Measurements from ENCODE around the gene ARID5B.

The ARID5B gene

GRCh38 chr10:62031507-62031906, 130.0 kb downstream of the ARID5B start:
- no peak for DNase-seq (ENCODE audit: low spot score)

GRCh38 chr10:62033125-62033524, 131.6 kb downstream of the ARID5B start:
- no peak for DNase-seq (ENCODE audit: low spot score)

- no peak for DNase-seq (ENCODE audit: low spot score)
Observed at GRCh38 chr10:62034096-62034640, 132.7 kb downstream of the ARID5B start.

DNA sequence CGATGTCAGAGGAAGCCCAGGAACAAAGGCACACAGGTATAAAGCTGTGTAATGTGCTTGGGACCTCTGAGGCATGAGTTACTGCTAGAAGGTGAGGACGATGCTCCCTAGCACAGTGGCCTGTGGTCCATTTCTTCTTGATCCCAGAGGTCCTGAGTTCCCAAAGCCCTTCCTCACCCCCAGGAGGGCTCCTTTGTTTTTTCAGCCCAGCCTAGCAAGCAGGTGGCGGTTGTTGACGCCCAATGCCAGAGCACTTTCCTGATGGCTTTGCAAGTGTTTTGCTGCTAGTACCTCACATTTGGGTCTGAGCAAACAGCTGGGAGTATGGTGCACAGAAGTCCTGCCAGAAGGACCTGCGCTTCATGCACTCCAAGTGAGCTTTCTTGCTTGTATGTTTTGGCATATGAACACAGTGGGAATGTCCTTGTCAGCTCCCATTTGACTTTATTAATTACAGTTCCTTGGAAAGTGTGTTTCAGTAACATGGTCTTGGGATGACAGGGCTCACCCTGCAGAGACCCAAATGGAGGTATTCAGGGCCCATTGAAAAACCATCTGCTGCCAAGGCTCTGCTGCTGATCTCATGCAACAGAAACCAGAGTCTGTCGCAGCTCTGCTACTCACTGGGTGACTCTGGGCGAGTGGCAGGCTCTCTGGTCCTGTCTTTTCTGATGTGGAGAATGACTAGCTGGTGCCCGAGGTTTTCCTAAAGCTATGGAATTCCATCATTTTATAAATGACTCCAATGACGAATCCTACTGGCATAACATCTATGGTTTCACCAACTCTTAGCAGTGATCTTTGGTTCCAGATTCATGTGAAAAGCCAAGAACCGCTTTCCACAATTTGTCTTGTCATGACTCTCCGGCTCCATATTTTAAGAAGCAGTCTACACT, 134.9 kb downstream of the ARID5B start:
- no peak for DNase-seq (ENCODE audit: low spot score)

DNA sequence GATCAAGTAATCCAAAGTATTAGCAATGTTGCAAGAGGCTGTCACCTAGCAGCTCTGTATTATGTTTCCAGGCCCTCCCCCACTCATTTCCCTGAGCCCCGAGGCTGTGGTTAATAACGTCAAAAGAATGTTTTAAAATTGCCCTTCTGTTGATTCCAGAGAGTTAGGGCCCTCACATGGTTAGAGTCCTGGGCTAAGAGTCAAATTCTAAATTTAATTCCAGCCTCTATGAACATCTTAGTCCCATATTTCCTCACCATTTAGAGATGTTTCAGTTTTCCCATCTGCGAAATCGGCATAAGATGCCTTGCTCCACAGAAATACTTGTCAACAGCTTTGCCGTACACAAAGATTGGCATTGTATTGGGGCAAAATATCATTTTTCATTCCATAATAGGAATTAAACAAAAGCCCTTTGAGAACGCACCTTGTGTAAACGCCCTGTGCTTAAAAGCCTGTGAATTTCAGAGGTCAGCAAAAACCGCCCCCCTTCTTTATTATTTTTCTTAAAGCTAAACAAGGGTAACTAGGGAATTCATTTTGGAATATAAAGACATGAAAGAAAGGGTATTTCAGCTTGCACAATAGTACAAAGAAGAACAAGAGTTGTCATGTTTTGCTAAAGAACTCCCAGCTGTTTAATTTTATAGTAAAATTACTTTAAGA, 135.8 kb downstream of the ARID5B start:
- no peak for DNase-seq (ENCODE audit: low spot score)

- DNase-seq (ENCODE audit: low spot score): no peak
Observed at GRCh38 chr10:62037890-62038608, 136.6 kb downstream of the ARID5B start.

DNA sequence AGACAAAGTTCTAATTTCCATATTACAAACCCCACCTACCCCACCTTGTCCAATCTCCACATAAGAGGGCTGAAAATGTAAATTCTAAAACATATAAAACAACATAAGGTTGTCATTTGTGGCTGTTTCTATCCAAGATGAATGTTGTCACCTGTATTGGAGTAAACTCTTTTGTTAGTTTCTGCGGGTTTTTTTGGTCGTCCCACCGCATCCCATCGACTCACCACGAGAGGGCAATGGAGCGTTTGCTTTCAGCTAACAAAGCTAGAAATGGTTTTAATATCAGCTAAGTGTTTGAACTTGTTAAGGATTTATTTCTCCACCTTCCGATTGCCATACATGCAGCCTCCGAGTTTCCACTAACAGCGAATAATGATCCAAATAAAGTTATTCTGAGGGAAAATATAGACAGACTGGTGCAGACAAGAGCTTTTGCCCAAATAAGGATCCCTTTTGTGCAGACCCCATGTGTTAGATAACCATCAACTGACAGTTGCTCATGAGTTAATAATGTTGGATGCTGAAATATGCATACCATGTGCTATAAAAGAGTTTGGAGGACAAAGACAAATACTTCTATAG, 137.2 kb downstream of the ARID5B start:
- DNase-seq (ENCODE audit: low spot score): peak; percentile 73

DNA sequence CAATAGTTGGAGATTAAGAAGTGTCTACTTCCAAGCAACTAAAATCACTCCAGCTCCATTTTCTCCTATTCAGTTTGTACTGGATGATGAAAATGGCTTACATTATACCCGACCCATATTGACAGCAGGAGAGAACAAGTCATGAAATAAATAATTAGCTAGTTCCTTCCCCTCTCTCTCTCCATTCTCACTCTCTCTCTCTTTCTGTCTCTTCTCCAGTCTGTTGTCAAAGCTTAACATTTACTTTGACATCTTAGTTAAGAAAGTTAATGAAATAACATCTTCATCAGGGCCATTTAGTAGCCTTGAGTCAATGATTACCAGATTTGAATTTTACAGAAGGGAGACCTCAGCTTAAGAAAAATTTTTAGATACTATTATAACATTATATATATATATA, 138.5 kb downstream of the ARID5B start:
- DNase-seq (ENCODE audit: low spot score): no peak

GRCh38 chr10:62040881-62041280, 139.4 kb downstream of the ARID5B start:
- no peak for DNase-seq (ENCODE audit: low spot score)

GRCh38 chr10:62043421-62044021, 142.0 kb downstream of the ARID5B start:
- DNase-seq (ENCODE audit: low spot score): no peak

DNA sequence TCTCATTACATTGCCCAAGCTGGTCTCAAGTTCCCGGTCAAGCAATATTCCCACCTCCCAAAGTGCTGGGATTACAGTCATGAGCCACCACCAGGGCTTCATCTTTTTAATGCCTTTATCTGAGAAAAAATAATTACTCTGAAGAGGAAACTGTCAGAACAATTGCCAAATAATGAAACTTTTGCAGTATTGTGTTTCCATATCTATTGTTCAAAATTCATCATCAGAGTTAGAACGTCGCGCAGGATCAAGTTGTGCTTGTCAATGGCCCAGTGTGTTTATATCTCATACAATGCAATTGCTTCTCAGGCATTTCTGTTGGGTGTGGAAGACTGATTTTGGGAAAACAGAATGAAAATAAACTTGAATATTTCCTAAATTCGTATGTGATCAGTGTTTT, 143.1 kb downstream of the ARID5B start:
- DNase-seq (ENCODE audit: low spot score): no peak

- no peak for DNase-seq (ENCODE audit: low spot score)
Observed at GRCh38 chr10:62045765-62046521, 144.4 kb downstream of the ARID5B start.

DNA sequence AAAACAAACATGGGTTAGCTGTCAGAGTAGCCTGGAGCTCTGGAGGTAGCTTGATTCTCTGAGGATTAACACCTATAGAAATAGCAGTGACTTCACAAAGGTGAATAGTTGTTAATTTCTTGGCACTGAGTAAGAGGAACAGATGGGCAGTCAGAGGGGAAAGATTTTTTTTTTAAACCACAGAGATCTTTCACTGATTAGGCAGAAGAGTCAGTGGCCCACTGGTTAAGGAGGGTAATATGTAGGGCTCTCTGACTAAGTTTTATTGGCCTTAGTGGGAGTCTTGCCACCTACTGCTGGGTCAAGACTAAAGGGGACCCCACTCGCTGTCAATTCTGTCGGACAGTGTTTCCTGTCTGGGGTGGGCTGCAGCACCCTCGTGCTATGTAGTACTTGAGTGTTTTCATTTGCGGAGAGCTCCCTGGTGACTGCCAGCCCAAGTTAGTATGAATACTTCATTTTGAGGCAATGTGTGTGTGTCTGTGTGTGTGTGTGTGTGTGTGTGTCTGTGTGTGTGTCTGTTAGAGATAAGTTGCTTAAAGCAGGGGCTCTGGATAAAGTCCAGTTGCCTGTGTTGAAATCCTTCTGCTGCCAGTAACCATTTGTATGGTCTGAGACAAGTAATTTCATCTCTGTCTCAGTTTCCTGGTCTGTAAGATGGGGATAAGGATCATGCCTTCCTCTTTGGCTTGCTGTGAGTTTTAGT, 145.2 kb downstream of the ARID5B start:
- no peak for DNase-seq (ENCODE audit: low spot score)

- peak; percentile 65 for DNase-seq (ENCODE audit: low spot score)
Observed at GRCh38 chr10:62047228-62047892, 145.9 kb downstream of the ARID5B start.

DNA sequence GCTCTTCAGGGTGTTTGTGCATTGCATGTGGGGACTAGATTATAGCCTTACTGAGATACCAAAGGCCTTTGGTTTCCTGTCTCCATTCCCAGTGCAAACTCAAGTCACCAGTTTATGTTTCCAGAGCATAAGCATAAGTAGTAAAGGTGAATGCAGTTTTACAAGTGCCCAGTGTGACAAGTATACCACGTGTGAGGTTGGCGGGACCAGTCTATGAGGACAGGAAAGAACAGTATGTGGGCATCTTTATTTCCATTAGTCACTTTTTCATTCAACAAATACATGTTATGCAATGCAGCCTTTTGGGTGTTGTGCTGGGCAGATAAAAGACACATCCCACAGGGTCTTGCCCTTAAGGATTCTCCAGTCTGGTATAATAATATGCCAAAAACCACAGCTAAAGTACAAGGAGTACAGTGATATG, 146.5 kb downstream of the ARID5B start:
- no peak for DNase-seq (ENCODE audit: low spot score)

- DNase-seq (ENCODE audit: low spot score): no peak
Observed at GRCh38 chr10:62048470-62048869, 147.0 kb downstream of the ARID5B start.

DNA sequence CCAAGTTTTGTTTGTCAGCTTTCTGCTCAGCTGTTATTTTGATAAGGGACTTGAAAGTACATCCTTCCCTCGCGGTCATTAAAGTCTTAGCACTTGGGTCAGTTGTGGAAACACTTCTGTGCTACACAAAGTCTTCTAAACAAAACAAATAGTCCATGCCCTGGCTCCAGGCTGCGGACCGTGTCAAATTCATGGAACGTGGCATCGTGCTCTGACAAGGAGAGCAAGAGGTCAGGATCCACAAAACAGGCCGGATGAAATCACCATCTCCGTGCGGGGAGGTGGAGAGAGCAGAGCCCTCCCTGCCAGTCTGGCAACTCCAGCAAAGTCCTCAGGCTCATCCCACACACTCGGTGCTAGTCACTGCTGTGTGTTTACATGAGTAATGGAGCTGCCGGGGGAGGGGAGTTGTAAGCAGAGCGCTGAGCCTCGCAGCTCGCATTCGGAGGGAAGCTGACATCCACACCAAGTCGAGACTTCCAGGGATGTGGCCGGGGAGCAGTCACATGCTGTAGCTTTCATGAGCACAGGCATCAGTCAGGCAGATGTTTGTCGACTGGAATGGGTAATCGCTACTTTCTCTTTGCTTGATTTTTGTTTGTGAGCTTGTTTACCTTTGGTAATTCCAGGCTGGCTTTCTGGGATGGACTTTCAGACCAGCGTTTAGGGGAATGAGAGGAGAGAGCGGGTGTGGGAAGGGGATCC, 147.6 kb downstream of the ARID5B start:
- DNase-seq (ENCODE audit: low spot score): peak; percentile 59

DNA sequence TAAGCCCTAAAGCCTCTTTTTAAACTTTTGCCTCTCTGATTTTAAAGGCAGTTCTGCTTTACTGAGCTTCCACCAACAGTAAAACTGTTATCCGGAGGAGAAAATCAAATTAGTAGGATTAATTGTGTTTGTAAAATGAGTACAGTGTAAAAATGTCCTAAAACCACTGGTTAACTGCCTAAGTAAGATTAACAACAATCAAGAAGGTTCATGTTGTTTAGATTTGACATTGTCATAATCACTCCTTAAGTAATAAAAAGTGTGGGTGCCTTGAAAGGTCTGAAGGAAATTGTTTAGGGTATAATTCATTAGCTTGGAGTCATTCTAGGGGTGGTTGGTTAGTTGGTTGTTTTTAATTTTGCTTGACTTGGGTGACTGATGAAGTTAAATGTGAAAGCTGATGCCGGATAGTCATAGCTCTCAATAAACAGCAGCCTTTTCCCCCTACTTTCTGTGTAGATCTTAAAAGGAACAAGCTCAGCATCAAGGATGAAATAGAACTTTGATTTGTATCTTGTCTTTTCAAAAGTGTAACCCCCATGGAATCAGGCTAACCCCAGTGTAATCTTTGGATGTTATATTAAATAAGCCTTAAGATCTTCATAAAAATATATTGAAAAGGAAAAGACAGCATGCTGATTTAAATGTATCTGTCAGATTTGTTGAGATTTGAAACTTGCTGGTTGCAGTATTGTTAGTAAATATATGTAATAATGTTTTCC, 148.3 kb downstream of the ARID5B start:
- DNase-seq (ENCODE audit: low spot score): no peak
